ENCODE results near the gene LRMDA.

Gene LRMDA

DNA sequence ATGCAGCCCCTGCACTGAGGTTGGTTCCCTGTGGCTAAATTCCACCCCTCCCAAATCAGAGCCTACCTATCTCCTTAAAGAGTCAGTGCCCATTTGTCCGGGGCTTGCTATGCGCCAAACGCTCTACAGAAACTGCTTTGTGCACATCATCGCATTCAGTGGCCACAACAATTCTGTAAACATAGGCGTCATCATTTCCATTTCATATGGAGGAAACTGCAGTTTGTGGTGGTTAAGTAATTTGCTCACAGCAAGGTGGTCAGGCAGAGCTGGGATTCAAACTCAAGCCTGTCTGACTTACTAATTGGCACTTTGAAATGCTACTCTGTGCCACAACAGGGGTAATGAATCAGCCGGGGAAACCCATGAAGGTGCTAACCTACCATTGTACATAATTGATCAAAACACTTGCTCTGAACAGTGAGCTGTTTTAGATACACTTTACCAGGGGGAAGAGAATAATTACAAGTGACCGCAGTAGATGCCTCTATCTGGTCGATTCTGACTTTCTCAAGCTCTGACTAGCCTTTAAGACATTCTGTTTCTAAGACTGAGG lies 775.5 kb downstream of the LRMDA start:
- in situ Hi-C loops (cut with MboI; ENCODE audit: low sequenced_read_pairs): no loop called here

DNA sequence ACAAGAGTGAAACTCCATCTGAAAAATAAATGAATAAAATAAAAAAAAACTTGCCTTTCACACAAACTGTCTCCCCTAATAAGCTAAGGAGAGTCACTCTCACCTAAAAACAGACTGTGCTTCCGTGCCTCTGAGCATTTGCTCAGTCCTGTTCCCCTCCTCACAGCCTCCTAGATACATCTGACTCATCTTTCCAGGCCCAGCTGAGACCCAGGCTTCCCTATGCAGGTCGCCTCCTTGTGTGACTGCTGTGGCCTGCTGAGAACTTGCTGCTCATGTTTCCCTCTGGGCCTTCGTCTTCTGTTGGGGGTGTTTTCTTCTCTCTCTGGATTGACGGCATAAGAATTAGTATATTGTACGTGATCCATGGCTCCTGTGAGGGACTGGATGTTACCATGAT lies 777.7 kb downstream of the LRMDA start:
- in situ Hi-C loops (cut with MboI; ENCODE audit: low sequenced_read_pairs): no loop called here

DNA sequence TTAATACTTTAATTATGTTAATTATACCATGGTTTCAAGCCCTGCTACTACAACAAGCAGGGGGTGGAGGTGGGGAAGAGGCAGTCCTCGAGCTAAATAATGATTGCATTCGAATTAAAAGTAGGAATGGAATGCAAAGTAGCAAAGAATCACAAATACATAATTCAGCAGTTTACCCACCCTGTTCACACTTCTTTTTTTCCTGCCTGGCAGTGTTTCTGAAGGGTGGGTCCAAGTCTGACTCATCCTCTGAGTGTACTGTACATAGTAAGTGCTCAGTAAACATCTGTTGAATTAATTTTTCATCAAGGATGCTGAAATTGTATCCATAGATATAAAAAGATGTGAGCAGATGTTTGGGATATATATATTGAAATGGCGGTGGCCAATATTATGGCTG lies 778.8 kb downstream of the LRMDA start:
- in situ Hi-C loops (cut with MboI; ENCODE audit: low sequenced_read_pairs): no loop called here

DNA sequence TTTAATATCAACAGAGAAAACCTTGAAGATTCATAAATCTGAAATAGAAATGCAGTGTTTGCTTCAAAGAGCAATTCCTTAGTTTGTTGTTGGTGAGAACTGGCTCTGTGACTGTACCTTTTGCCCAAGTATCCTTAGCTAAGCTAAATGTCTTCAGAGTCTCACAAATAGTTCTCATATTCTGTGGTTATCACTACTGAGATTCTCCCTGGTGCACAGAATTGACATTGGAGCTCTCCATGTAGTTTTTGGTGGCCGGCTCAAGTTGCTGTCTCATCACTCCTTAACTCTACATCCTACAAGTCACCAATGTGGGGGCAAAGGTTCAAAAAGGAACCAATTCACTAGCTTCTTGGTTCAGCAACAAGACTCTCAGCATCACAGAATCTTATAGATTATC lies 780.3 kb downstream of the LRMDA start:
- in situ Hi-C loops (cut with MboI; ENCODE audit: low sequenced_read_pairs): no loop called here

DNA sequence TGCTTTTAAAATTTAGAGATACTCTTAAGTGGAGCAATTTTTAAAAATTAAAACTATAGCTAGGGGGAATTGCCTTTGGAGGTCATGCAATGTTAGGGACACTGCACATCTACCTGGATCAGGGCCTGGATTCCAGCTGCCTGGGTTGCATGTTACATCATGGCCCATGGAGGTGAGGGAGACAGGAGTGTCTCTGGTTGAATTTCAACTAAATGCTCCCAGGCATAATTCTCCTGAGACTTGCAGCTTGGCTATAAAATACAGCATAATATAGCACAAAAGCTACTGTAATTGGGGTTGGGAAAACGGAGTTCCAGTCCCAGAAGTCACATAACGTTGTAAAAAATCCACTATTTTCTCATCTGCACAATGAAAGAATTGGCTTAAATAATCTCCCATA lies 782.5 kb downstream of the LRMDA start:
- in situ Hi-C loops (cut with MboI; ENCODE audit: low sequenced_read_pairs): no loop called here

DNA sequence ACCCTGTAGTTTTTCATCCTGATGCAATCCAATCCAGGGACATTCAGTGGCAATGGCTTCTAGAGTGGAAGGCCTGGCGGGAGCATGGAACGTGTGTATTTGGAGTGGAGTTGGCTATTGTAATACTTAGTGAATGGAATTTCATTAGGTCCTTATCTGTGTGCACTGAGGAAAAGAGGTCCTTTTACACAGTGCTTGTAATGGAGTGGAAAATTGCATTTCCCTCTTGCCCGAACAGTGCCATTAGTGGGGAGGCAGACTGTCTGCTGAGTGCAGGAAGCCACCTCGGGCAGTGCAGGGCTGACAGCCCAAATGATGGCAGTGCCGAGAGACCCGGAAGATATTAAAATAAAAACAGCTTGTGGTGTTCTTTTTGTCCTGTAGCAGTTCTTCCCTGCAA lies 786.6 kb downstream of the LRMDA start:
- in situ Hi-C loops (cut with MboI; ENCODE audit: low sequenced_read_pairs): no loop called here

DNA sequence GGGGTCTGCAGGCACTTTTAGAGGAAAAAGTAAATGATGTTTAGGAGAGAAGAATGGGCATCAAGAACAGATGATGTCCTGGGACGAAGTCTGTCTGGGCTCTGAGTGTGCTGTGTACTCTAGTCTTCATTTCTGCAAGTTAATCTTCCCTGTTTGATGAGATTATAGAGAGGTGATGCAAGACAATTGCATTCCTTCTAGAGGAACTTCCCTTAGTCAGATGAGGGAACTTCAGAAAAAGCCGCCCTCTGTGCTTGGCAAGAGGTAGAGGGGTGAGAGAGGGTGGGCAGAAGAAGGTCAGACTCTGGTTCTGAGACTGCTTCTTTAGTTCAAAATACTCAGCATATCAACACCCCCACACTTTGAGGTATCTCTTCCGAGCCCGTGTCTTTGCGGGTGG lies 797.9 kb downstream of the LRMDA start:
- in situ Hi-C loops (cut with MboI; ENCODE audit: low sequenced_read_pairs): no loop called here

DNA sequence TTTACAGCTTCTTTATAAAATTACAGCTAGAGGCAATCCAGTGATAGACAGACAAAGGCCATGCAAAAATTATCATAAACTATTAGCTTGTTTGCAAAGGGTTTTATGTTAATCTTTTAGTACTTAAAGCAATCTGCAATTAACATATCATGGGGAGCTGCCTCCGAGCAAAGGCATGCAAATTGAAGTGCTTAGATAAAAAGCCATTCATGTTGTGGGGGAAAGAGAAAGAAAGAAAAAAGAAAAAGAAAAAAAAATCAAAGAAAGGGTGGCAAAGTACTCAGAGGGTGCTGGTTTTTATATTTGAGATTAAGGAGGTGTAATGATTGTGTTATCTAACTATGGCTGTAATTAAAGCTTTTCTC lies 799.5 kb downstream of the LRMDA start:
- in situ Hi-C loops (cut with MboI; ENCODE audit: low sequenced_read_pairs): no loop called here

DNA sequence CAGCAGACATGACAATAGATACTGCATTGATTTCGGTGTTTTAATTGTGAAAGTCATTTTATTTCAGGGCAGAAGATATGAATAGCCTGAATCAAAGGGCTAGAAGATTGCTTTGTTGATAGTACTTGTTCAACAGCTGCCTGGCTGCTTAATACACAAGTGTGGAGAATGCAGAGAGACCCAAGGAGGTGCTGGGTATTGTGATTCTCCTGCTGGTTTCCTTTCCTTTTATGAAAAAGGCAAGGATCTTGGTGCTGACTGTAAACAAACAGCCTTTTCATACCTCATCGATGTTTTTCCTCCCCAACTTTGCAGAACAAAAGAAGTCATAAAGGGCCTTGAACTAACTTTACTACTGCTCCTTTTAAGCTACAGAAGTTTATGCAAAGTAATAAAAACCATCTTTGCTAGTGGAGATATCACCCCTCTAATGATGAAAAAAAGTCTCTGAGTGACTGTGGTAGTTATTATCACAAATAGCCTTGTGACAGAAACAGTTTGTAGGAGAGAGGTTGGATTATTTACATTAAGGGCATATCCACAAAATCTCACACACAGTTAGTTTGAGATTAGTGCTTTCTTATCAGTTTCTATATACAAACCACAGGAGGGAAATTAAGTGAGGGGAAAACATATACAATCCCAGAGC lies 800.0 kb downstream of the LRMDA start:
- in situ Hi-C loops (cut with MboI; ENCODE audit: low sequenced_read_pairs): no loop called here

DNA sequence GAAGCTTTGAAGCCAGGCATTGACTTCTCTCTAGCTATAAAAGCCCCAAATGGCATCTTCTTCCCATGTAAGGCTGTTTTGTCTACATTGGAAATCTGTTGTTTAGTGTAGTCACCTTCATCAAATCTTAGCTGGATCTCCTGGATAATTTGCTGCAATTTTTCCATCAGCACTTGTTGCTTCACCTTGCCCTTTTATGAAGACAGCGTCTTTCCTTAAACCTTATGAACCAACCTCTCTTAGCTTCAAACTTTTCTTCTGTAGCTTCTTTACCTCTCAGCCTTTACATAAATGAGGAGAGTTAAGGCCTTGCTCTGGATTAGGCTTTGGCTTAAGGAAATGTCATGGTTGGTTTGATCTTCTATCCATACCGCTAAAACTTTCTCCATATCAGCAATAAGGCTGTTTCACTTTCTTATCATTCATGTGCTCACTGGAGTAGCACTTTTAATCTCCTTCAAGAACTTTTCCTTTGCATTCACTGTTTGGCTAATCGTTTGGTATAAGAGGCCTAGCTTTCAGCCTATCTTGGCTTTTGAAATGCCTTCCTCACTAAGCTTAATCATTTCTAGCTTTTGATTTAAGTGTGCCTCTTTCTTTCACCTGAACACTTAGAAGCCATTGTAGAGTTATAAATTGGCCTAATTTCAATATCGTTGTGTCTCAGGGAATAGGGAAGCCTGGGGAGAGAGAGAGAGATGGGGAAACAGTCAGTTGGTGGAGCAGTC lies 803.2 kb downstream of the LRMDA start:
- in situ Hi-C loops (cut with MboI; ENCODE audit: low sequenced_read_pairs): no loop called here

DNA sequence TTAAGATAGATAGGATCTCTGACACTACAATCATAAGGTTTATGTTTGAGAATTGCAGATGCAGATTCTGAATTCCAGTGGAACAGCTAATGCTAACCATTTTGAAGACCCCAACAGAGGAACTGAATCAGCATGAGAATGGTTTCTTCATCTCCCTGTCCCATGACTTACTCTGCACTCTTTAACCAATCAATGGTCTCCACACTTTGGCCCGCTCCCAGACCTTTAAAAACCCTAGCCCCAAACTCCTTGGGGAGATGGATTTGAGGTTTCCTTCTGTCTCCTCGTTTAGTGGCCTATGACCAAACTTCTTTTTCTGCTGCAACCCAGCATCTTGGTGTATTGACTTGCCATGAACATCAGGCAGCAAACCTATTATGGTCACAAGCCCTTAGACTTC lies 804.9 kb downstream of the LRMDA start:
- in situ Hi-C loops (cut with MboI; ENCODE audit: low sequenced_read_pairs): no loop called here

DNA sequence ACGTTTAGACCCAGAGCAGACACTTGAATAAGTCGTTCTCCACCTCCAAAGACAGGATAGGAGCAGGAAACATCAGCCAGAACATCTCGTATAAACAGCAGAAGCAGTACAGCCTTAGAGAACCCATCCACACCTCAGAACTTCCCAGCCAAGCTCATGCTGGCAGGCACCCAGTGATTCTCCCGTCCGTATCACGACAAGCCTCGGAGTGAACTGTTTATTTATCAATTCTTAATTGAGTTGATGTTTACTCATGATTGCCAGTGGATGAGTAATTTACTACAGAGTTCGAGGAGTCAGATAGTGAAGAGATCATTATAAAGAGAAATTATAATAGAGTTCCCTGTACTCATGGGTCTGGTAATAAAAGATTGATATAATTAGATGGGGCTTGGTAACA lies 811.5 kb downstream of the LRMDA start:
- in situ Hi-C loops (cut with MboI; ENCODE audit: low sequenced_read_pairs): no loop called here

DNA sequence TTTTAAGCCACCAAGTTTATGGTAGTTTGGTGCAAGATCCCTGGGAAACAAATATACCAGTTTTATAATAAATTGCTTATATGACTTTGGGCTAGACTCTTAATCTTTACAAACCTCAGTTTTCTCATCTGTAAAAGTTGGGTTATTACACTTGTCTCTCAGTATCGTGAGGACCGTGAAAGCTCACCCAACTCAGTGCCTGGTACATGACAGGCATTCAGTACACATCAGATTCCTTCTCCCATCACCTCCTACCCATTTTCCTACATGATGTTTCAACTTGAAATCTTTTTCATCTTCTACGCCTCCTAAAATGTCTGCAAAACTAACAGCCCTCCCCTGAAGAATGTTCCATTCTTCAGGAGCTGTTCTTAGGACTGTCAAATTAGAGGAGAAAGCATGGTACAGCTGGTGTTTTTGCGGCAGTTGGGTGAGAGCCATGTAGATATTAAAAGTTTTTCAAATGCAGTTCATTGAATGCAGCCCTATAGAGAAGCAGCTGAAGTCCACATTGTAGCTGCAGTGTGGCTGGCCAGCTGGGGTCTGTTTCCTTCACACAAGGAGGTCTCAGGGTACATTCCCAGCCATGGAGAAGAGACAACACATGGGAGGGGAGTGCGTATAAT lies 812.8 kb downstream of the LRMDA start:
- in situ Hi-C loops (cut with MboI; ENCODE audit: low sequenced_read_pairs): no loop called here

DNA sequence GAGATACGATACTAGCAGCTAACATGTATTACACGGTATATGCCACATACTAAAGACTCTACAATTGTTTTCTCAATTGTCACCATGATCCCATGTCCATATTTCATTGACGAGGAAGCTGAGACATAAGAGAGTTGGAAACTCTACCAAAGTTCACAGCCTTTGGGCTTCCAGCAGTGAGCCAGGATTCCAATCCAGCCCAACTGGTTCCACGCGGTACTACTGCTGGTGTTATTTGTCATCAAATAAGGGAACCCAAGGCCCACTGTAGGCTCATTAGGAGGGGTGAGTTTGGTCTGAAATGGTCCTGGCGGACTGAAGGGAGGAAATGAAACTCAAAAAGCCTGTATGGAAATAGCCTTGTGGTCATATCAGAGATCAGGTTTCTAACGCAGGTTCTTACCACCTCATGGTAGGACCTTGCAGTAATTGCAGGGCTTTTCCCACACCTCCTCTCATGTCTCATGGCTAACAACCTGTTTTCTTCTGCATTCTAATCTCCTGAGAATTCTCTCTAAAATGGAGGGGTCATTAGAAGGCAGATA lies 814.6 kb downstream of the LRMDA start:
- in situ Hi-C loops (cut with MboI; ENCODE audit: low sequenced_read_pairs): no loop called here

DNA sequence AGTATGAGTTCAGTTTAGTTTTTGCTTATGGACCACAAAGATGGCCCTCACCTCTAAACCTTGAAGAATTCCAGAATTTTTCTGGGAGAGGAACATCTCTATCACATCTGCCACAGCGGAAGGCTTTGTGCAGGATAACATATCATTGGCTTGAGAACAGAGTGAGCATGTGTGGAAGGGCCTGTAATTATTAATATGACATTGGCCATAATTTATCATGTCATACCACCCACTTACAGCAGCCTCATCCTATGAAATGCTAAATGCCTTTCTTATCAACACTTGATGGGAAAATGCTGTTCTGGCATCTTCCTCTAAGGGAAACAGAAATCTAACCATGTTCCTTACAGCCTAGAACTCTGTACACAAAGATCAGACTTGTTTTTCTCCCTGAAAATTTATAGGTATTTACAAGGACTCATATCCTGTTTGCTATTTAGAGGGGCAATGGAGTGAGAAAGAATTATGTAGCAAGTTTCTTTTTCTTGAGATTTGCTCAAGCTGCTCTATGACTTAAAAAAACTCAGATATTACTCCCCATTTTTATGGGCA lies 817.3 kb downstream of the LRMDA start:
- in situ Hi-C loops (cut with MboI; ENCODE audit: low sequenced_read_pairs): no loop called here

DNA sequence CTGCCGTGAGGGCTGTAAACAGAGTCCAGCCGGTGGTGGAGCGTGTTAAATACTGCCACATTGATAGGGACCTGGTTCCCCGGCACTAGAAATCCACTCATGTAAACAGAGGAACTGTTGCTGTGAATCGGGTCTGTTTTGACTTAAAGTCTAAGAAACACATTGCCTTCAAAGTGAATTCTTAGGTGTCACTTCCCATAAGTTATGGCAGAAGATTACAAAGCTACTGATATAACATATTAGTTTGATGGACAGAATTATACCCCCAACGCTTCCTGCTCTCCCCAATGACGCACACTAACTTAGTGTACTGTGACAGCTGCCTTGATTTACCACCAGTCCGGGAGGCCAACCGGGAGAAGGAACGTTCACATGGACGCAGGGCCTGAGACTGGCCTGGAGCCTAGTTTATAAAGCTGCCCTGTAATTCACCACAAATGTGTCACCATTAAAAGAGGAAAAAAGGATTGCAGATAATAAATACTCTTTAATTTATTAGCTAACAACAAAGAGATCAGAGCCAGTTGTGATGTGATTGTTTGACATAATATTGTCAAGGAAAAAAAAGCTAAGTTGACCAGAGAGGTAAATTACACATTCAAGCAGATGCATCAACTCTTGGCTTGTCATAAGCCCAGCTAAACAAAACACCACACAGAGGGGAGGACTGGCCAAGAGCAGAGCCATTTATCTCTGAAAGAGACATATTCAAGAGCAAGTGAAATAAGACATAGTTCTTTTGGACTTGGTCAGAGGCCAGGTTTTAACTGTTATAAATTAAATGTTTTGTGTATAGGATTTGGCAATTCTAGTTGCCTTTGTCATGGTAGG lies 820.6 kb downstream of the LRMDA start:
- in situ Hi-C loops (cut with MboI; ENCODE audit: low sequenced_read_pairs): no loop called here

DNA sequence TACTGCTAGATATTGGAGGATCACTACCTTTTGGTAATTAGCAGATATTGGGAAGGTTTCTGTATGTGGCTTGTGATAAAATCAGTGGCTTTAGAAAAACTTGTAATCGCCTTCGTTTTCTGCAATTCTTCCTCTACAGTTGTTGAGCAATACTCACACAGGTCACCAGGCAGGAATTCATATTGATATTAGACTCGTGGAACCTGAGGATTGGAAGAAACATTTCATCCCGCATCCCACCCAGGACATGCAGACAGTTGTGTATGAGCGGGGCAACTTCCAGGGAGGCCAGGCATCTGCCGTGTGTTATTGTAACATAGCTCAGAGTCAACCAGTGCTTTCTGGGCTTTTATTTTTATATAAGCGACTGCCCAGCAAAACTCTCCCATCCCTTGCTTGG lies 821.3 kb downstream of the LRMDA start:
- in situ Hi-C loops (cut with MboI; ENCODE audit: low sequenced_read_pairs): no loop called here

DNA sequence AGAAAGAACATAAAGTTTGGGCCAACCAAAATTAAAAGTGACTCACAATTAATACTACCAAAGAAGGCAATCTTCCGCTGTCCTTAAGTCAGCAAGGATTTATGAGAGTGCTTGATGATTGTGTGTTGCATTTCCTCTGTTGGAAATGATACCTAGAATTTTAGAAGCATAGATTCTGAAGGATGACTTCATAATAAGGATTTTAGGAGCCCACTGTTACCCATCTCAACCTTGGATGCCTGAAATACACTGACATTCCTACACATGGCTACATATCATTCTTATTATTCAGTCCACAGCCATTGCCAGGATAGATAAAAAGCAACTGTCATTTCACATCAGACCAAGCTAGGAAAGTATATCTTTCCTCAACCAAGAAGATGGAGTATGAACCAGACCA lies 823.8 kb downstream of the LRMDA start:
- in situ Hi-C loops (cut with MboI; ENCODE audit: low sequenced_read_pairs): no loop called here

DNA sequence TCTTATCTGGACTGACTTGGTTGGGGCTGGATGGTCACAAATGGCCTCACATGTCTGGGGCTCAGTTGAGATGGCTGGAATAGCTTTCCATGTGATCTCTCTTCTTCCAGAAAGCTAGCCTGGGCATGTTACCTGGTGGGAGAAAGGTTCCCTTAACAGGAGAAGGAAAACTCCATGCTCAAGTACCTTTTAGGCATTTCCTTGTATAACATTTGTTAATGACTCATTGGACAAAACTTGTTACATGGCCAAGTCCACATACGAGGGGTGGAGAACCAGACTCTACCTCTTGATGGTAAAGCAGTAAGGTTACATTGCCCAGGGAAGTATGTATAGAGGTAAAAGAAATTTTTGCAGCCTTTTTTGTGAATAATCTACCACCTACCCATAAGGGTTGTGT lies 826.4 kb downstream of the LRMDA start:
- in situ Hi-C loops (cut with MboI; ENCODE audit: low sequenced_read_pairs): no loop called here

DNA sequence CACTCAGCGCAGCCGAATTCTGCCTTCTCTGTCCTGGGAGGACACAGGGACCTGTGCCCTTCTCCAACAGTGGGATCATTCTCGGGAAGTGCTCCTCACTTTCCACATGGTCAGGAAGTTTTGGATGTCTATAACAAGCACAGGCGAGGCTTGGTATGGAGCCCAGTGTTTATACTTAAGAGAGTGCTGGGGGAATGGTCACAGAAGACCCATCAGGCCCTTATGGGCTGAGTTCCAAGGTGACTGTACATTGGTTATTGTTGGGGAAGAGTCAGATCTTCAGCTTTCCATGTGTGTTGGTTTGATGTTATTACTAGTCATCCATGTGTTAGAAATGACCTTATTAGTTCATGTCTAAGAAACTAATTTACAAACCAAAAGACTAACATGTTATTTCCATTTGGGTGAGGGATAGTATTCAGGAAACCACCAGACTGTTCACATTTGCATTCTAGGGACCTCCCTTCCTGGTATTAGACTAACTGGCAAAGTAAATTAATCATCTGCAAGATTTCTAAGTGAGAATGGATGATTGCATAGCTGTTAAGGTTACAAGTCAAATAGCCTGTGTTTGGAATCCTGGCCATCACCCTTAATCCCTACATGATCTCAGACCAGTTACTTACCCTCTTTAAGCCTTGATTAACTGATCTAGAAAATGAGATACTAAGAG lies 834.2 kb downstream of the LRMDA start:
- in situ Hi-C loops (cut with MboI; ENCODE audit: low sequenced_read_pairs): no loop called here

Data from hTERT RPE-1 (cell line).